ENCODE results near the gene TRIM27. TPM values are rescaled to one million over a fixed set of nuclear protein-coding genes. Genes with fewer than 3 reads are reported as not detected.
"Not testable (repeated sequence)": the region's sequence is repeated elsewhere in the genome, so short reads cannot be mapped to it uniquely, and the experiment has no call there.

Gene TRIM27, protein sequence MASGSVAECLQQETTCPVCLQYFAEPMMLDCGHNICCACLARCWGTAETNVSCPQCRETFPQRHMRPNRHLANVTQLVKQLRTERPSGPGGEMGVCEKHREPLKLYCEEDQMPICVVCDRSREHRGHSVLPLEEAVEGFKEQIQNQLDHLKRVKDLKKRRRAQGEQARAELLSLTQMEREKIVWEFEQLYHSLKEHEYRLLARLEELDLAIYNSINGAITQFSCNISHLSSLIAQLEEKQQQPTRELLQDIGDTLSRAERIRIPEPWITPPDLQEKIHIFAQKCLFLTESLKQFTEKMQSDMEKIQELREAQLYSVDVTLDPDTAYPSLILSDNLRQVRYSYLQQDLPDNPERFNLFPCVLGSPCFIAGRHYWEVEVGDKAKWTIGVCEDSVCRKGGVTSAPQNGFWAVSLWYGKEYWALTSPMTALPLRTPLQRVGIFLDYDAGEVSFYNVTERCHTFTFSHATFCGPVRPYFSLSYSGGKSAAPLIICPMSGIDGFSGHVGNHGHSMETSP
- total RNA-seq, result 10 to 100 TPM; 34.4 to 51.2 TPM

DNA sequence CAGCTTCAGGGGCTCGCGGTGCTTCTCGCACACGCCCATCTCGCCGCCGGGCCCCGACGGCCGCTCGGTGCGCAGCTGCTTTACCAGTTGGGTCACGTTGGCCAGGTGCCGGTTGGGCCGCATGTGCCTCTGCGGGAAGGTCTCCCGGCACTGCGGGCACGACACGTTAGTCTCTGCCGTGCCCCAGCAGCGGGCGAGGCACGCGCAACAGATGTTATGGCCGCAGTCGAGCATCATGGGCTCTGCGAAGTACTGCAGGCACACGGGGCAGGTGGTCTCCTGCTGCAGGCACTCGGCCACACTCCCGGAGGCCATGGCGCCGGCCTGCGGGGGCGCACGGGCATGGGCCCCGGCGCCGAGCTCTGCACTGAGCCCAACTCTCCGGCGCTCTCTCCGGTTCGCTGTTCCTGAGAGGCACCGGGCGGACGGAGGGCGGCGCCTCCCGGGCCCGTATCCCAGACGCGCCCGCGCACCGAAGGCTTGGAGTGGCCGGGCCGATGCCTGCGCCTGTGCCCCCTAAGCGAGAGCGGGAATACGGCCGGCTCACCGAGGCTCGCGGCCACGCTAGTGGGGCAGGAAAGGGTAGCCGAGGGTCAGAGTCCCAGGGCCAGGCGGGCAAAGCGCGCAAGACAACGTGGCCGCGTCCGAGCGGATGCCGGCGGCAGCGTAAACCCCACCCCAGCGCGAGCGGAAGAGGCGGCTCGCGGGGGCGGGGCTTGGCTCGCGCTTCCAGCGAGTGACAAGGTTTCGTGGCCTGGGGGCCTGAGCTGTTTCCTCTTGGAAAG is at the start of gene TRIM27:
TSS of gene TRIM27 (minus strand) at position 668 of the 785 bp plus-strand sequence. CDS start at position 315, 353 bp downstream.
- ATAC-seq (replicated peaks), result peak; percentile 83
- Mint-ChIP-seq H3K9me3 (no peaks in the 10 kb centered on the region), H3K4me3 (peak within 1 kb of the TSS; percentile 96), H3K27ac (peak within 1 kb of the TSS; percentile 94), H3K36me3 (ENCODE audit: low read depth) (peaks cover 44% of the 10 kb centered on the region), H3K27me3 (no peaks in the 10 kb centered on the region), H3K4me1 (peaks cover 15% of the 10 kb centered on the region)

DNA sequence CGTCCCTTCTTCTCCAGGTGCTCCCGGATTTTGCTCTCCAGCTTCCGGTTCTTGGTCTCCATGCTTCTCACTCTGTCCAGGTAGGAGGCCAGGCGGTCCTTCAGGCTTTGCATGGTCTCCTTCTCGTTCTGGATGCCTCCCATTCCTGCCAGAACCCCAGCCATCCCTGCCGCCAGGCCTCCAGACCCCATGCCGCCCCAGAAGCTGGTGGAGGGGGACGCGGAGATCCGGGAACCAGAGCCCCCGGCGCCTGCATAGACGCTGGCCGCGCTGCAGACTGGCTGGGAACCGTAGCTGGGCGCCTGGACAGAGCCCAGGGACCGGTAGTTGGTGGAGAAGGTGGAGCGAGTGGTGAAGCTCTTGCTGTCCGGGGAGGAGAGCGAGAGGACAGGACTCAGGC is 46.3 kb upstream of the TRIM27 start:
- H3K9me3 Mint-ChIP-seq; H3K36me3 Mint-ChIP-seq (ENCODE audit: low read depth); ATAC-seq (replicated peaks); H3K27me3 Mint-ChIP-seq; H3K4me1 Mint-ChIP-seq; H3K27ac Mint-ChIP-seq; H3K4me3 Mint-ChIP-seq: not testable (repeated sequence)

DNA sequence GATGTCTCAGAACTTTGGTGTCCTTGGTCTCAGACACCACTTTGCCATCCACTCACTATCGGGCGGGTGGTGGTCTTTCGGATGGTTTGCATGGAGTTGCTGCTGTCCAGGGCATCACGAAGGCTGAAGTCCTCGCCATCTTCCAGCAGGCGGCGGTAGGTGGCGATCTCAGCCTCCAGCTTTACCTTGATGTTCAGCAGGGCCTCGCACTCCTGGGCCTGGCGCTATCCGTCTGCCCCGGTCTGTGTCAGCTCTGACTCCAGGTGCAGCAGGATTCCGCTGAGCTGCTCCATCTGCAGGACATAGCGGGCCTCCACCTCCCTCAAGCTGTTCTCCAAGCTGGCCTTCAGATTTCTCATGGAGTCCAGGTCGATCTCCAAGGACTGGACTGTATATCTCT is 45.3 kb upstream of the TRIM27 start:
- H3K4me1 Mint-ChIP-seq, result no peaks in the 10 kb centered on the region
- H3K27me3 Mint-ChIP-seq, result no peaks in the 10 kb centered on the region
- no peak for ATAC-seq (replicated peaks)
- H3K4me3 Mint-ChIP-seq, result no peak overlapping the region
- no peak overlapping the region for H3K27ac Mint-ChIP-seq
- no peaks in the 10 kb centered on the region for H3K9me3 Mint-ChIP-seq
- H3K36me3 Mint-ChIP-seq (ENCODE audit: low read depth), result no peaks in the 10 kb centered on the region

DNA sequence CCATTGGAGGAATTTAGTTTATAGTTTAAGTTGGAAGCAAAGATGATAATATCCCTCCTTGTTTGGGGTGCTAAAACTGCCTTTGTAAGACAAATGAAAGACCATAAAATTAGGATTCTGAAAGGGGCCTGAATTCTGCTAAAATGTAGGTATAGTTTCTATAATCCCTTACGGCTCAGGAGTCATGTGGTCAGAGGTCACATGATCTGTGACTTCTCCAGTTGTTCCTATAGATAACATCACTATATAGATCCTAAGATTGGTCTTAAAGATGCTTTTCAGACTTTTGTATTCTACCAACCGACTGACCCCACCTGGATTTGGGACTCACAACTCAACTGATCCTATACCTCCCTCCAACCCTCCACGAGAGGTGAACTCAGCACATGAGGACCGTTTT is 44.7 kb upstream of the TRIM27 start:
- Mint-ChIP-seq H3K4me1 (no peaks in the 10 kb centered on the region), H3K9me3 (no peaks in the 10 kb centered on the region), H3K36me3 (ENCODE audit: low read depth) (no peaks in the 10 kb centered on the region), H3K27me3 (no peaks in the 10 kb centered on the region), H3K4me3 (no peak overlapping the region), H3K27ac (no peak overlapping the region)
- ATAC-seq (replicated peaks), result no peak

DNA sequence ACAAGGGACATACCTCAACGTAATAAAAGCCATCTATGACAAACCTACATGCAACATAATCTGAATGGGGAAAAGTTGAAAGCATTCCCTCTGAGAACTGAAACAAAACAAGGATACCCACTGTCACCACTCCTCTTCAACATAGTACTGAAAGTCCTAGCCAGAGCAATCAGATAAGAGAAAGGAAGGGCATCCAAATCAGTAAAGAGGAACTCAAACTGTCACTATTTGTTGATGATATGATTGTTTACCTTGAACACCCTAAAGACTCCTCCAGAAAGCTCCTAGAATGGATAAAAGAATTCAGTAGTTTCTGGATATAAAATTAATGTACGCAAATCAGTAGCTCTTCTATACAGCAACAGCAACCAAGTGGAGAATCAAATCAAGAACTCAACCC is 41.9 kb upstream of the TRIM27 start:
- Mint-ChIP-seq H3K4me1 (no peaks in the 10 kb centered on the region), H3K27me3 (peaks cover 2% of the 10 kb centered on the region), H3K9me3 (no peaks in the 10 kb centered on the region), H3K4me3 (no peak overlapping the region), H3K36me3 (ENCODE audit: low read depth) (no peaks in the 10 kb centered on the region), H3K27ac (no peak overlapping the region)
- no peak for ATAC-seq (replicated peaks)

DNA sequence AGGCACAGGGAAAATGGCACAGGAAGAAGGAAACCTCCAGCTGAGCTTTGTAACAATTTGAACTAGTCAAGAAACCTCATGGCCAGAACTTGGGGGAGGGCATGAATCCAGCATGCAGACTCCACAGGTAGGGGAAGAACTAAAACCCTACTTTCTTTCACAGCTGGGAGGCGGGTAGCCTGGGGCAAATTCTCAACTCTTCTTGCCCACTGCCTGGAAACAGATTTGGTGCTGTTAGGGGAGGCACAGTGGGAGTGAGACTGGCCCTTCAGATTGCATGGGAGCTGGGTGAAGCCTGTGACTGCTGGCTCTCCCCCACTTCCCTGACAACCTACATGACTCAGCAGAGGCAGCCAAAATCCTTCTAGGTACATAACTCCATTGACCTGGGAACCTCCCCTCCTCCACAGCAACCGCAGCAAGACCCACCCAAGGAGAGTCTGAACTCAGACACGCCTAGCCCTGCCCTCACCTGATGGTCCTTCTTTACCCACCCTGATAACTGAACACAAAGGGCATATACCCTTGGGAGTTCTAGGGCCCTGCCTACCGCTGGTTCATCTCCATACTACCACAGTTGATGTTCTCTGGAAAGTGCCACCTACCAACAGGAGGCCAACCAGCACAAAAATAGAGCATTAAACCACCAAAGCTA is 37.2 kb upstream of the TRIM27 start:
- Mint-ChIP-seq H3K4me3 (no peak overlapping the region), H3K4me1 (no peaks in the 10 kb centered on the region), H3K27me3 (peaks cover 5% of the 10 kb centered on the region), H3K9me3 (no peaks in the 10 kb centered on the region), H3K36me3 (ENCODE audit: low read depth) (no peaks in the 10 kb centered on the region), H3K27ac (no peak overlapping the region)
- ATAC-seq (replicated peaks), result no peak

DNA sequence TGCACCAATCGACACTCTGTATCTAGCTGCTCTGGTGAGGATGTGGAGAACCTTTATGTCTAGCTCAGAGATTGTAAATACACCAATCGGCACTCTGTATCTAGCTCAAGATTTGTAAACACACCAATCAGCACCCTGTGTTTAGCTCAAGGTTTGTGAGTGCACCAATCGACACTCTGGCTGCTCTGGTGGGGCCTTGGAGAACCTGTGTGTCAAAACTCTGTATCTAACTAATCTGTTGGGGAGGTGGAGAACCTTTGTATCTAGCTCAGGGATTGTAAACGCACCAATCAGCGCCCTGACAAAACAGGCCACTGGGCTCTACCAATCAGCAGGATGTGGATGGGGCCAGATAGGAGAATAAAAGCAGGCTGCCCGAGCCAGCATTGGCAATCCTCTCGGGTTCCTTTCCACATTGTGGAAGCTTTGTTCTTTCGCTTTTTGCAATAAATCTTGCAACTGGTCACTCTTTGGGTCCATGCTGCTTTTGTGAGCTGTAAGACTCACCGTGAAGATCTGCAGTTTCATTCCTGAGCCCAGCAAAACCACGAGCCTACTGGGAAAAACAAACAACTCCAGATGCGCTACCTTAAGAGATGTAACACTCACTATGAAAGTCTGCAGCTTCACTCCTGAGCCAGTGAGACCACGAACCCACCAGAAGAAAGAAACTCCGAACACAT is 34.9 kb upstream of the TRIM27 start:
- H3K27me3 Mint-ChIP-seq; ATAC-seq (replicated peaks); H3K4me3 Mint-ChIP-seq; H3K27ac Mint-ChIP-seq; H3K4me1 Mint-ChIP-seq; H3K36me3 Mint-ChIP-seq (ENCODE audit: low read depth); H3K9me3 Mint-ChIP-seq: not testable (repeated sequence)

DNA sequence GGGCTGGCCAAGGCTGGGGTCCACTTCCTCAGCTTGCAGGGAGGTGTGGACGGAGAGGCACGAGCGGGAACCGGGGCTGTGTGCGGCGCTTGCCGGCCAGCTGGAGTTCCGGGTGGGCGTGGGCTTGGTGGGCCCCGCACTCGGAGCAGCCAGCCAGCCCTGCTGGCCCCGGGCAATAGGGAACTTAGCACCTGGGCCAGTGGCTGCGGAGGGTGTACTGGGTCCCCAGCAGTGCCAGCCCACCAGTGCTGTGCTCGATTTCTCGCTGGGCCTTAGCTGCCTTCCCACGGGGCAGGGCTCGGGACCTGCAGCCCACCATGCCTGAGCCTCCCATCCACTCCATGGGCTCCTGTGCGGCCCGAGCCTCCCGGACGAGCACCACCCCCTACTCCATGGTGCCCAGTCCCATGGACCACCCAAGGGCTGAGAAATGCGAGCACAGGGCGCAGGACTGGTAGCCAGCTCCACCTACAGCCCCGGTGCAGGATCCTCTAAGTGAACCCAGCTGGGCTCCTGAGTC is 34.1 kb upstream of the TRIM27 start:
- peaks cover 11% of the 10 kb centered on the region for H3K36me3 Mint-ChIP-seq (ENCODE audit: low read depth)
- H3K27me3 Mint-ChIP-seq; H3K9me3 Mint-ChIP-seq; H3K4me1 Mint-ChIP-seq; H3K4me3 Mint-ChIP-seq; ATAC-seq (replicated peaks); H3K27ac Mint-ChIP-seq: not testable (repeated sequence)

DNA sequence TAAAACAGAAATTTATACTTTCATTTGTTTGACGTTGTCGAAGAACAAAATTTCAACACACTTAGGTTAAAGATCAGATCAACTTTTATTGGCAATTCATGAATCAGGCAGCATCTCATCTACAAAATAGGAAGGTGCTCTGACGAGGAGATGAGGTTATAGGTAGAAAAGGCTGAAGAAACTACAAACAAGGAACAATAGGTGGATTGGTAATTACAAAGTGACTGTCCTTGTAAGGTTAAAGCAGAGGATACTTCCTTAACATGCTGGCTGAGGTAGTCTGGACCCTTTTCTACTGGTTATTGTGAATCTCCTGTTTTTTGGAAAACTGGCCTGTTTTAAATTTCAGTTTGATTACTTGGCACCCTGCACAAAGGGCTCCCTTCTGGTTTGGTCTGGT is 32.5 kb upstream of the TRIM27 start:
- no peaks in the 10 kb centered on the region for H3K9me3 Mint-ChIP-seq
- peaks cover 11% of the 10 kb centered on the region for H3K36me3 Mint-ChIP-seq (ENCODE audit: low read depth)
- no peak overlapping the region for H3K27ac Mint-ChIP-seq
- no peak for ATAC-seq (replicated peaks)
- peaks cover 11% of the 10 kb centered on the region for H3K4me1 Mint-ChIP-seq
- H3K4me3 Mint-ChIP-seq, result no peak overlapping the region
- H3K27me3 Mint-ChIP-seq, result peaks cover 2% of the 10 kb centered on the region

DNA sequence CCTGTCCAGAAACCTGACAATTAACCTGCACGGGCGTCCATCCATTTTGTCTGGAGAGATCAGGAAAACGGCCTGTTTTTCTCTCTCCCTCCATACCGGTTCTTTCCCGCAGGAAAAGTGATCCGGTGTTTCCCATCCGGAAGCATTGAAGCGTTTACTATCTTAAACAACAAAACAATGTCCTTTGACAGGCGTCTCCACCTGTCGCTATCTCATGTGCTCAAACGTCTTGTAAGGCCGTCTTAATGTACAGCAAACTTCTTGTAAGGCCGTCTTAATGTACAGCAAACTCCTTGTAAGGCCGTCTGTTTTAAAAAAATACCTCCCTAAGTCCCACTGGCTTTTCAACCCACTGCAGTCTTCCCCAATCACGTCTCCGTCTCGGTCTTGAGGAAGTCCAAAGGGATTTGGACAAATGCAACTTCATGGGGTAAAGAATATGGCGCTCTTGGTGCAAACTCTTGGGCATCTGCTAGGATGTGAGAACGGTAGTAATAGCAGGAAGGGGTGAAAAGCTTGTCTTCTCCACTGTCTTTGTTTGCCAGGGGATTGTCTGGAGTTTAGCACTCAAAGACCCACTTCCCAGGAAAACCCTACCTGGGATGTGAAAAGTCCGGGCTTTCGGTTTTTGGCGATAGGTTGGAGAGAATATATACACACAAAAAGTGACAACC is 29.9 kb upstream of the TRIM27 start:
- H3K27ac Mint-ChIP-seq, result peak overlapping the region; percentile 93
- peaks cover 11% of the 10 kb centered on the region for H3K4me1 Mint-ChIP-seq
- H3K4me3 Mint-ChIP-seq, result peak overlapping the region; percentile 87
- H3K9me3 Mint-ChIP-seq, result no peaks in the 10 kb centered on the region
- peak; percentile 15 for ATAC-seq (replicated peaks)
- H3K36me3 Mint-ChIP-seq (ENCODE audit: low read depth), result peaks cover 17% of the 10 kb centered on the region
- H3K27me3 Mint-ChIP-seq, result no peaks in the 10 kb centered on the region

DNA sequence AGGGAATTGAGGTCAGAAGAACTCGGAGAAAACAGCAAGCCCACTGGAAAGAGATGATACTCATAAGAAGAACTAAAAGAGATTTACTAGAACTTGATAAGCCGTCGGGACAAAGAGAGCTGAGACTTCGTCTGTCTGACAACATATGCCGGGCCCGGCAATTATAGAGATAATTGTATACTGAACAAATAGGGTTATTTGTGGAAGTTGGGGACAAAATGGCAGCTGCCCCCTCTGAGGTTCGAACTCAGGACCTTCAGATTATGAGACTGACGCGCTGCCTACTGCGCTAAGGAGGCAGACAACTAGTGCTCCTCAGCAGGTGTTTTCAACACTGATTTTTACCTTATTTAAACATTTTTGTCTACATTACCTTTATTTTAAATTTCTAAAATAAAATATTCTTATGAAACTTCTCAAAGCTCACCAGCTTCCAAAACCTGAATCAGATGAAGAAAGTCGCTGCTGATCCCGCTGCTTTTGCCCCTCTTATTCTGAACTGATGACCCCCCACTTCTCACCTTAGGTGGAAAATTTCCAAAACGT is 29.3 kb upstream of the TRIM27 start:
- no peaks in the 10 kb centered on the region for H3K27me3 Mint-ChIP-seq
- no peaks in the 10 kb centered on the region for H3K9me3 Mint-ChIP-seq
- H3K4me3 Mint-ChIP-seq, result peak overlapping the region; percentile 87
- peaks cover 11% of the 10 kb centered on the region for H3K4me1 Mint-ChIP-seq
- peak overlapping the region; percentile 93 for H3K27ac Mint-ChIP-seq
- ATAC-seq (replicated peaks), result peak; percentile 87
- H3K36me3 Mint-ChIP-seq (ENCODE audit: low read depth), result peaks cover 17% of the 10 kb centered on the region

DNA sequence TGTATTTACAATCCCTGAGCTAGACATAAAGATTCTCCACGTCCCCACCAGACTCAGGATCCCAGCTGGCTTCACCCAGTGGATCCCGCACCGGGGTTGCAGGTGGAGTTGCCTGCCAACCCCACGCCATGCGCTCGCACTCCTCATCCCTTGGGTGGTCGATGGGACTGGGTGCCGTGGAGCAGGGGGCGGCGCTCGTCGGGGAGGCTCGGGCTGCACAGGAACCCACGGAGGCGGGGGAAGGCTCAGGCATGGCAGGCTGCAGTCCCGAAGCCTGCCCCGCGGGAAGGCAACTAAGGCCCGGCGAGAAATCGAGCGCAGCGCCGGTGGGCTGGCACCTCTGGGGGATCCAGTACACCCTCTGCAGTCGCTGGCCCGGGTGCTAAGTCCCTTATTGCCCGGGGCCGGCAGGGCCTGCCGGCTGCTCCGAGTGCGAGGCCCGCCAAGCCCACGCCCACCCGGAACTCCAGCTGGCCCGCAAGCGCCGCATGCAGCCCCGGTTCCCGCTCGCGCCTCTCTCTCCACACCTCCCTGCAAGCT is 25.9 kb upstream of the TRIM27 start:
- H3K9me3 Mint-ChIP-seq; H3K4me3 Mint-ChIP-seq; H3K27me3 Mint-ChIP-seq; ATAC-seq (replicated peaks); H3K27ac Mint-ChIP-seq: not testable (repeated sequence)
- Mint-ChIP-seq H3K4me1 (peaks cover 12% of the 10 kb centered on the region), H3K36me3 (ENCODE audit: low read depth) (peaks cover 18% of the 10 kb centered on the region)

DNA sequence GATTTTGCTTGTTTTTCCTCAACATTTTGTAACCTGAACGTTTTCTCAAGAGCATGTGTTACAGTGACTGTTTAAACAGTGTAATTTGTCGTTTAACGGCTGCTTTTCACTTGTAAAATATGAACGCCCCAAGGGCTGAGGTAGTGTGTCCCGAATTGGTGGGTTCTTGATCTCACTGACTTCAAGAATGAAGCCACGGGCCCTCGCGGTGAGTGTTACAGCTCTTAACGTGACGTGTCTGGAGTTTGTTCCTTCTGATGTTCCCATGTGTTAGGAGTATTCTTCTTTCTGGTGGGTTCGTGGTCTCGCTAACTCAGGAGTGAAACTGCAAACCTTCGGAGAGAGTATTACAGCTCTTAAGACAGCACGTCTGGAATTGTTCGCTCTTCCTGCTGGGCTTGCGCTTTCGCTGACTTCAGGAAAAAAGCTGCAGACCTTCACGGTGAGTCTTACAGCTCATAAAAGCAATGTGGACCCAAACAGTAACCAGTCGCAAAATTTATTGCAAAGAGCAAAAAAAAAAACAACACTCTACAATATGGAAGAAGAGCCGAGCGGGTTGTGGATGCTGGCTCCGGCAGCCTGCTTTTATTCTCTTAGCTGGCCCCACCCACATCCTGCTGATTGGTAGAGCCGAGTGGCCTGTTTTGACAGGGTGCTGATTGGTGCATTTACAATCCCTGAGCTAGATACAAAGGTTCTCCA is 25.1 kb upstream of the TRIM27 start:
- H3K27ac Mint-ChIP-seq, result no peak overlapping the region
- H3K27me3 Mint-ChIP-seq, result no peaks in the 10 kb centered on the region
- peaks cover 19% of the 10 kb centered on the region for H3K4me1 Mint-ChIP-seq
- no peaks in the 10 kb centered on the region for H3K9me3 Mint-ChIP-seq
- no peak for ATAC-seq (replicated peaks)
- no peak overlapping the region for H3K4me3 Mint-ChIP-seq
- H3K36me3 Mint-ChIP-seq (ENCODE audit: low read depth), result peaks cover 26% of the 10 kb centered on the region
